ENCODE measurements around the gene MINDY4.

MINDY4 gene

GRCh38 chr7:30772984-30773383, 1.8 kb downstream of the MINDY4 start:
- no peak for DNase-seq (ENCODE audit: low read depth in 2 of 2)

- no peak for DNase-seq (ENCODE audit: low read depth in 2 of 2)
Observed at GRCh38 chr7:30775992-30776391, 4.8 kb downstream of the MINDY4 start.

- DNase-seq (ENCODE audit: low read depth in 2 of 2) = no peak
Observed at GRCh38 chr7:30776971-30777370, 5.8 kb downstream of the MINDY4 start.

GRCh38 chr7:30778255-30779025, 7.2 kb downstream of the MINDY4 start:
- no peak for DNase-seq (ENCODE audit: low read depth in 2 of 2)

- no peak for DNase-seq (ENCODE audit: low read depth in 2 of 2)
Observed at GRCh38 chr7:30779574-30779973, 8.4 kb downstream of the MINDY4 start.

GRCh38 chr7:30780941-30781340, 9.7 kb downstream of the MINDY4 start:
- DNase-seq (ENCODE audit: low read depth in 2 of 2) = no peak

- DNase-seq (ENCODE audit: low read depth in 2 of 2) = no peak
Observed at GRCh38 chr7:30782690-30783089, 11.5 kb downstream of the MINDY4 start.

- DNase-seq (ENCODE audit: low read depth in 2 of 2) = no peak
Observed at GRCh38 chr7:30785786-30786185, 14.6 kb downstream of the MINDY4 start.

GRCh38 chr7:30787486-30787885, 16.3 kb downstream of the MINDY4 start:
- DNase-seq (ENCODE audit: low read depth in 2 of 2) = no peak

- no peak for DNase-seq (ENCODE audit: low read depth in 2 of 2)
Observed at GRCh38 chr7:30788640-30789333, 17.6 kb downstream of the MINDY4 start.

- no peak for DNase-seq (ENCODE audit: low read depth in 2 of 2)
Observed at GRCh38 chr7:30789334-30789711, 18.1 kb downstream of the MINDY4 start.

GRCh38 chr7:30790356-30790755, 19.1 kb downstream of the MINDY4 start:
- DNase-seq (ENCODE audit: low read depth in 2 of 2) = no peak

GRCh38 chr7:30791114-30791513, 19.9 kb downstream of the MINDY4 start:
- no peak for DNase-seq (ENCODE audit: low read depth in 2 of 2)

GRCh38 chr7:30795161-30795948, 24.1 kb downstream of the MINDY4 start:
- no peak for DNase-seq (ENCODE audit: low read depth in 2 of 2)

- no peak for DNase-seq (ENCODE audit: low read depth in 2 of 2)
Observed at GRCh38 chr7:30796105-30796869, 25.1 kb downstream of the MINDY4 start.

GRCh38 chr7:30797176-30798040, 26.2 kb downstream of the MINDY4 start:
- no peak for DNase-seq (ENCODE audit: low read depth in 2 of 2)

GRCh38 chr7:30799206-30799975, 28.2 kb downstream of the MINDY4 start:
- DNase-seq (ENCODE audit: low read depth in 2 of 2) = no peak

- DNase-seq (ENCODE audit: low read depth in 2 of 2) = no peak
Observed at GRCh38 chr7:30799976-30800661, 28.9 kb downstream of the MINDY4 start.

- peak in 1 of 2 donors; percentile 2 for DNase-seq (ENCODE audit: low read depth in 2 of 2)
Observed at GRCh38 chr7:30800785-30801252, 29.6 kb downstream of the MINDY4 start.
